H1 (cell line): ENCODE results near the gene OR10G3. TPM values are rescaled to one million over a fixed set of nuclear protein-coding genes. Genes with fewer than 3 reads are reported as not detected.

Source experiments
- CTCF ChIA-PET: fragments of 300-600 bp; sonication (Branson Sonifier 250); formaldehyde crosslinking; loops from one replicate; lab custom pipeline; 2021; ENCODE audit not compliant: partially characterized antibody; lab: Charles Lee
- POLR2A ChIA-PET: fragments of 300-600 bp; sonication (Branson Sonifier 250); formaldehyde crosslinking; loops from one replicate; lab custom pipeline; 2021; ENCODE audit warnings: inconsistent platforms; ENCODE audit not compliant: partially characterized antibody; lab: Charles Lee
- DNase-seq, 2 experiments: peaks; one replicate each; pipeline versions ENCODE4 v3.0.0 to v3.0.0-alpha.2; 2010 to 2022; ENCODE audit warnings: low spot score in 2 of 2, low read depth in 1 of 2, mixed read lengths in 1 of 2
- FAIRE-seq: peaks from 2 replicates; lab custom pipeline; 2011; peaks lifted over from hg19 to GRCh38; lab: Jason Lieb, UNC
- H2AFZ ChIP-seq: 2 replicates; pipeline ENCODE4 v1.8.1; 2012; ENCODE audit warnings: low read length, inconsistent platforms
- H2AK5ac ChIP-seq: 2 replicates; pipeline ENCODE4 v1.6.1; 2013; ENCODE audit warnings: low read depth, low read length
- H2BK120ac ChIP-seq: replicated peaks from 2 replicates; pipeline ENCODE3; 2013; ENCODE audit warnings: low read depth, low read length, inconsistent platforms
- H2BK12ac ChIP-seq: 2 replicates; pipeline ENCODE4 v1.6.1; 2013; ENCODE audit warnings: low read depth, low read length
- H2BK15ac ChIP-seq: 2 replicates; pipeline ENCODE4 v1.6.1; 2013; ENCODE audit warnings: low read length
- H2BK20ac ChIP-seq: 2 replicates; pipeline ENCODE4 v1.6.1; 2013; ENCODE audit warnings: low read length
- H2BK5ac ChIP-seq: 2 replicates; pipeline ENCODE4 v1.6.1; 2013; ENCODE audit warnings: low read depth, low read length
- H3K14ac ChIP-seq: 2 replicates; pipeline ENCODE4 v1.6.1; 2013; ENCODE audit warnings: inconsistent platforms; ENCODE audit not compliant: insufficient read length
- H3K18ac ChIP-seq: 2 replicates; pipeline ENCODE4 v1.6.1; 2013; ENCODE audit warnings: low read length; ENCODE audit errors: extremely low read depth
- H3K23ac ChIP-seq: 2 replicates; pipeline ENCODE4 v1.6.1; 2013; ENCODE audit warnings: inconsistent platforms; ENCODE audit not compliant: insufficient read length
- H3K23me2 ChIP-seq: 2 replicates; pipeline ENCODE4 v1.6.1; 2013; ENCODE audit warnings: low read depth, low read length
- H3K27ac ChIP-seq: 2 replicates; pipeline ENCODE4 v1.6.1; 2011; ENCODE audit warnings: low read depth, low read length, inconsistent platforms
- H3K27me3 ChIP-seq, 4 experiments: replicated peaks in 1 of 4; 1 replicate in 1 of 4; 2 replicates in 3 of 4; pipeline versions ENCODE4 v1.6.1 to v1.8.1; 2011 to 2013; ENCODE audit warnings: low read length in 3 of 4, mild to moderate bottlenecking in 3 of 4, inconsistent platforms in 2 of 4, mixed read lengths in 2 of 4, moderate library complexity in 1 of 4; ENCODE audit not compliant: control insufficient read depth in 3 of 4, insufficient read depth in 3 of 4; ENCODE audit errors: extremely low read depth in 1 of 4
- H3K36me3 ChIP-seq, 4 experiments: 2 replicates each; pipeline versions ENCODE4 v1.6.1 to v1.8.1; 2011 to 2013; ENCODE audit warnings: mild to moderate bottlenecking in 4 of 4, low read length in 3 of 4, moderate library complexity in 2 of 4, control low read depth in 1 of 4, inconsistent platforms in 1 of 4; ENCODE audit not compliant: insufficient read depth in 4 of 4, control insufficient read depth in 2 of 4
- H3K4ac ChIP-seq: replicated peaks from 2 replicates; pipeline ENCODE3; 2013; ENCODE audit warnings: low read length, low read depth, mixed read lengths, inconsistent platforms; ENCODE audit not compliant: insufficient read length
- H3K4me1 ChIP-seq, 4 experiments: replicated peaks in 1 of 4; 1 replicate in 1 of 4; 2 replicates in 3 of 4; pipeline versions ENCODE4 v1.6.1 to v1.8.1; 2011 to 2013; ENCODE audit warnings: low read length in 3 of 4, inconsistent platforms in 2 of 4, mixed read lengths in 1 of 4; ENCODE audit not compliant: insufficient read depth in 4 of 4, control insufficient read depth in 3 of 4
- H3K4me2 ChIP-seq, 2 experiments: 2 replicates each; pipeline versions ENCODE4 v1.6.1 to v1.8.1; 2011 to 2013; ENCODE audit warnings: low read depth in 2 of 2, low read length in 2 of 2, control low read depth in 1 of 2, inconsistent platforms in 1 of 2, mild to moderate bottlenecking in 1 of 2; ENCODE audit not compliant: insufficient read depth in 1 of 2
- H3K4me3 ChIP-seq, 4 experiments: fragments of 200-600, 300-600 bp in 1 of 4; sonication (generic), shearing (Covaris generic), sonication (Bioruptor Twin) in 1 of 4; 2 replicates each; pipeline versions ENCODE4 v1.5.1 to v1.8.1; 2011 to 2016; ENCODE audit warnings: low read length in 4 of 4, low read depth in 3 of 4, control low read depth in 2 of 4, inconsistent platforms in 2 of 4, mild to moderate bottlenecking in 2 of 4, mixed read lengths in 1 of 4, moderate library complexity in 1 of 4; ENCODE audit not compliant: insufficient read depth in 2 of 4; ENCODE audit errors: extremely low read depth in 1 of 4
- H3K56ac ChIP-seq: replicated peaks from 2 replicates; pipeline ENCODE3; 2013; ENCODE audit warnings: low read depth, mild to moderate bottlenecking, mixed read lengths, low read length, inconsistent platforms; ENCODE audit not compliant: insufficient read length
- H3K79me1 ChIP-seq: 2 replicates; pipeline ENCODE4 v1.6.1; 2013; ENCODE audit warnings: low read depth, low read length, control low read depth
- H3K79me2 ChIP-seq, 2 experiments: 2 replicates each; pipeline versions ENCODE4 v1.6.1 to v1.8.1; 2012 to 2013; ENCODE audit warnings: low read length in 2 of 2, mild to moderate bottlenecking in 2 of 2, inconsistent platforms in 1 of 2; ENCODE audit not compliant: insufficient read depth in 2 of 2, control insufficient read depth in 1 of 2
- H3K9ac ChIP-seq, 4 experiments: replicated peaks in 1 of 4; 1 replicate in 1 of 4; 2 replicates in 3 of 4; pipeline versions ENCODE4 v1.6.1 to v1.8.1; 2011 to 2013; ENCODE audit warnings: low read depth in 3 of 4, low read length in 3 of 4, control low read depth in 2 of 4, mild to moderate bottlenecking in 2 of 4, moderate library complexity in 2 of 4, inconsistent platforms in 1 of 4; ENCODE audit errors: extremely low read depth in 1 of 4
- H3K9me3 ChIP-seq, 2 experiments: 2 replicates each; pipeline versions ENCODE4 v1.6.1 to v1.8.1; 2012 to 2013; ENCODE audit warnings: mild to moderate bottlenecking in 2 of 2, moderate library complexity in 2 of 2, control low read depth in 1 of 2, inconsistent platforms in 1 of 2, low read depth in 1 of 2, low read length in 1 of 2, mixed read lengths in 1 of 2; ENCODE audit not compliant: insufficient read depth in 2 of 2
- H4K20me1 ChIP-seq, 2 experiments: replicated peaks in 1 of 2; 2 replicates each; pipeline versions ENCODE3 to v1.8.1; 2011 to 2013; ENCODE audit warnings: inconsistent platforms in 2 of 2, low read length in 2 of 2, mild to moderate bottlenecking in 1 of 2; ENCODE audit not compliant: insufficient read depth in 2 of 2, control insufficient read depth in 1 of 2
- H4K5ac ChIP-seq: 2 replicates; pipeline ENCODE4 v1.6.1; 2013; ENCODE audit warnings: low read length, low read depth, mixed read lengths, inconsistent platforms; ENCODE audit not compliant: insufficient read length
- H4K8ac ChIP-seq: 2 replicates; pipeline ENCODE4 v1.8.0; 2013; ENCODE audit warnings: mild to moderate bottlenecking, moderate library complexity, low read length, inconsistent platforms; ENCODE audit not compliant: insufficient read depth; ENCODE audit errors: extremely low read depth
- H4K91ac ChIP-seq: replicated peaks from 2 replicates; pipeline ENCODE3; 2013; ENCODE audit warnings: low read length, mixed read lengths, inconsistent platforms; ENCODE audit not compliant: insufficient read length
- ASH2L ChIP-seq: fragments of 200-600, 300-600 bp; sonication (generic); IDR thresholded peaks from one replicate; pipeline ENCODE4 v1.7.1; 2017; ENCODE audit warnings: low read length
- CHD1 ChIP-seq: IDR thresholded peaks from 2 replicates; pipeline ENCODE4 v1.6.1; 2012; ENCODE audit warnings: low read depth, low read length, improper control_type of control experiment
- CHD2 ChIP-seq: IDR thresholded peaks from 2 replicates; pipeline ENCODE4 v1.6.1; 2012; ENCODE audit warnings: low read length, improper control_type of control experiment
- EZH2 ChIP-seq: fragments of 200-600 bp; sonication (generic); IDR thresholded peaks from 2 replicates; pipeline ENCODE4 v1.7.1; 2012; ENCODE audit warnings: low read depth, mild to moderate bottlenecking, moderate library complexity, low read length, inconsistent platforms; ENCODE audit not compliant: severe bottlenecking
- RBBP5 ChIP-seq: IDR thresholded peaks from 2 replicates; pipeline ENCODE4 v1.7.1; 2012; ENCODE audit warnings: low read depth, mild to moderate bottlenecking, inconsistent platforms, low read length, moderate library complexity, borderline replicate concordance
- SIN3A ChIP-seq, 2 experiments: IDR thresholded peaks in 1 of 2; conservative IDR thresholded peaks in 1 of 2; 2 replicates each; pipeline ENCODE4 v1.6.1; 2011 to 2012; ENCODE audit warnings: low read length in 2 of 2, improper control_type of control experiment in 1 of 2, low read depth in 1 of 2, mild to moderate bottlenecking in 1 of 2
- SP1 ChIP-seq: IDR thresholded peaks from 2 replicates; pipeline ENCODE4 v1.6.1; 2011; ENCODE audit warnings: low read depth, low read length
- TAF1 ChIP-seq: IDR thresholded peaks from 2 replicates; pipeline ENCODE4 v1.6.1; 2011; ENCODE audit warnings: mild to moderate bottlenecking, low read depth, low read length
- TAF7 ChIP-seq: optimal IDR thresholded peaks from 2 replicates; pipeline ENCODE3; 2011; ENCODE audit warnings: low read depth, mild to moderate bottlenecking, inconsistent platforms, low read length, moderate library complexity, borderline replicate concordance
- TEAD4 ChIP-seq: IDR thresholded peaks from 2 replicates; pipeline ENCODE4 v1.6.1; 2012; ENCODE audit warnings: low read depth, low read length, inconsistent platforms, mixed read lengths
- WGBS, 2 experiments: shearing (Covaris generic) in 1 of 2; methylation state at CpG; one replicate each; pipeline versions ENCODE4 v1.1.6 to v1.1.7; 2013 to 2015; ENCODE audit warnings: low lambda C conversion rate in 2 of 2, mixed read lengths in 2 of 2, inconsistent platforms in 1 of 2, low coverage in 1 of 2, missing lambda C conversion rate in 1 of 2; ENCODE audit not compliant: insufficient replicate concordance in 2 of 2, insufficient coverage in 1 of 2, insufficient read length in 1 of 2; ENCODE audit errors: extremely low coverage in 1 of 2, missing lambda C conversion rate in 1 of 2; 5-methylcytosine and 5-hydroxymethylcytosine counted together
- polyA plus RNA-seq, 7 experiments: library from polyadenylated mRNA; depleted of rRNA in 3 of 7; stranded (reverse) in 5 of 7; unstranded in 2 of 7; fragments of >200 nt in 5 of 7; fragments of 200-250 nt in 2 of 7; gene quantifications; 1 replicate in 5 of 7; 2 replicates in 1 of 7; 4 replicates in 1 of 7; pipeline versions ENCODE4 v1.2.1 to v1.2.3, GENCODE V29; 2011 to 2013; ENCODE audit warnings: missing spikeins in 2 of 7, mixed read lengths in 2 of 7
- total RNA-seq: library from RNA; stranded (reverse); fragmentation: NEBNext Ultra II Directional; extraction: Animal tissue kit (Norgen Biotek cat#: 25700); gene quantifications from 2 replicates; pipeline ENCODE4 v1.2.1, GENCODE V29; 2021

Gene OR10G3
- total and polyA plus RNA-seq, 2 of the 8 experiments (the other 6 are each of a cell fraction or from before 2014, with no cell fraction given), result not detected

- no peak for DNase-seq
- Histone ChIP-seq H3K9ac (no peak overlapping the region), H3K27ac (peak overlapping the region; percentile 63), H2BK12ac (no peak overlapping the region; the same call in 1 of the 2 replicates), H3K4me2 (peak overlapping the region; percentile 56 to 64), H4K5ac (peak overlapping the region; percentile 59), H3K4me3 (peak overlapping the region in 2 of 4 experiments; percentile 2 to 44; a peak in 5 of 8 replicates), H2BK15ac (no peak overlapping the region), H3K4me1 (peaks cover 0 to 15% (median 8%) of the 10 kb centered on the region in 4 experiments; a peak in 5 of 7 replicates), H3K23ac (no peak overlapping the region), H3K18ac (0 out of 2 replicates have a peak overlapping the region, but pooled peaks have one; percentile 7), H3K27me3 (no peaks in the 10 kb centered on the region), H3K23me2 (no peaks in the 10 kb centered on the region; the same call in 1 of the 2 replicates), H2BK120ac (no peak overlapping the region), H4K8ac (no peak overlapping the region), H3K56ac (no peak overlapping the region), H3K14ac (no peak overlapping the region), H3K36me3 (no peaks in the 10 kb centered on the region), H2AK5ac (no peak overlapping the region), H3K79me2 (peaks cover 0 to 4% of the 10 kb centered on the region in 2 experiments; a peak in 2 of 4 replicates), H2BK20ac (0 out of 2 replicates have a peak overlapping the region, but pooled peaks have one; percentile 72), H3K9me3 (peaks cover 0 to 6% of the 10 kb centered on the region in 2 experiments; a peak in 2 of 4 replicates), H4K91ac (no peak overlapping the region), H4K20me1 (no peaks in the 10 kb centered on the region), H2AFZ (peak overlapping the region; percentile 47; the same call in 1 of the 2 replicates), H3K4ac (no peak overlapping the region), H3K79me1 (no peaks in the 10 kb centered on the region), H2BK5ac (peak overlapping the region; percentile 20; the same call in 1 of the 2 replicates)
- CTCF ChIA-PET, result interaction anchor here (1.2 to 2.1 kb wide), 2 partner anchors 15 to 45 kb away, joined by 5 to 7 read pairs; no protein-coding TSS in a partner anchor
- 9% methylated on average over 7 of the region's 7 CpGs; no CpG with 5 or more reads in 1 of the 2 experiments for WGBS, 2 experiments
- FAIRE-seq, result peak; percentile 97
- POLR2A ChIA-PET, result interaction anchor here (1.0 to 32.5 kb wide), 3 partner anchors 9 to 25 kb away, joined by 3 to 769 read pairs (median 7); partner anchors contain the start of genes METTL3 and SALL2
- TF ChIP-seq ASH2L, result peak; percentile 99
- no peak for TF ChIP-seq TEAD4
- no peak for TF ChIP-seq EZH2
- TF ChIP-seq SIN3A (conservative IDR thresholded peaks at IDR 0.05 in 1 of 2, IDR thresholded peaks at IDR 0.05 in 1 of 2; ENCODE audit: low read depth in 1 of 2, low read length in 2 of 2), result no peak
- TF ChIP-seq RBBP5, result peak; percentile 96
- no peak for TF ChIP-seq CHD2
- peak; percentile 88 for TF ChIP-seq SP1
- TF ChIP-seq CHD1, result no peak
- TF ChIP-seq TAF7, result no peak
- TF ChIP-seq TAF1, result no peak
Measured at GRCh38 chr14:21543521-21543960, 36.3 kb downstream of the OR10G3 start.
